Activated B cell treated with CpG ODN at 0.5 μM for 24 hours (primary cell): ENCODE measurements around the gene S100PBP. TPM values are rescaled to one million over a fixed set of nuclear protein-coding genes. Genes with fewer than 3 reads are reported as not detected.
A peak's percentile ranks its signal among the peaks of the same experiment; 100 is the strongest.

Experiments used
- ATAC-seq: fragments of 200-7000 bp; cut with Tn5 transposase; one replicate; pipeline ENCODE4 v1.10.0; 2021; ENCODE audit warnings: low read depth, mild to moderate bottlenecking, moderate library complexity
- CTCF ChIA-PET: fragments of 350-600 bp; sonication (Branson Sonifier 250); formaldehyde crosslinking; loops from one replicate; lab custom pipeline; 2021; ENCODE audit warnings: antibody characterized with exemption; lab: Charles Lee
- POLR2A ChIA-PET: fragments of 350-600 bp; sonication (Branson Sonifier 250); formaldehyde crosslinking; loops from one replicate; lab custom pipeline; 2021; ENCODE audit warnings: antibody characterized with exemption; lab: Charles Lee
- DNase-seq: peaks from one replicate; pipeline ENCODE4 v3.0.0; 2022
- H3K27ac Mint-ChIP-seq: one replicate; pipeline ENCODE4 v1.8.0; 2020; ENCODE audit warnings: mixed read lengths
- H3K27me3 Mint-ChIP-seq: one replicate; pipeline ENCODE4 v1.8.0; 2021; ENCODE audit warnings: mixed read lengths
- H3K36me3 Mint-ChIP-seq: one replicate; pipeline ENCODE4 v1.8.0; 2021; ENCODE audit warnings: low read depth, mixed read lengths
- H3K4me1 Mint-ChIP-seq: one replicate; pipeline ENCODE4 v1.8.0; 2021; ENCODE audit warnings: mixed read lengths
- H3K4me3 Mint-ChIP-seq: one replicate; pipeline ENCODE4 v1.8.0; 2020; ENCODE audit warnings: mild to moderate bottlenecking, mixed read lengths
- H3K9me3 Mint-ChIP-seq: one replicate; pipeline ENCODE4 v1.8.0; 2020; ENCODE audit warnings: mixed read lengths
- intact Hi-C: fragments of 100-400 bp; cut with micrococcal nuclease; formaldehyde crosslinking; loops from one replicate; pipeline ENCODE4 v1.15.1; 2024
- total RNA-seq: library from RNA; stranded (reverse); gene quantifications from 2 replicates; pipeline ENCODE4 v1.2.3, GENCODE V29; 2022
- TF ChIP-seq, protein P1 (sequence below): fragments of 200-600 bp; IDR thresholded peaks from one replicate; pipeline ENCODE4 v1.8.0; 2022; ENCODE audit warnings: antibody characterized with exemption, mild to moderate bottlenecking

Gene S100PBP
- total RNA-seq, 1 donor from 2014 or later: 50.5 TPM

DNA sequence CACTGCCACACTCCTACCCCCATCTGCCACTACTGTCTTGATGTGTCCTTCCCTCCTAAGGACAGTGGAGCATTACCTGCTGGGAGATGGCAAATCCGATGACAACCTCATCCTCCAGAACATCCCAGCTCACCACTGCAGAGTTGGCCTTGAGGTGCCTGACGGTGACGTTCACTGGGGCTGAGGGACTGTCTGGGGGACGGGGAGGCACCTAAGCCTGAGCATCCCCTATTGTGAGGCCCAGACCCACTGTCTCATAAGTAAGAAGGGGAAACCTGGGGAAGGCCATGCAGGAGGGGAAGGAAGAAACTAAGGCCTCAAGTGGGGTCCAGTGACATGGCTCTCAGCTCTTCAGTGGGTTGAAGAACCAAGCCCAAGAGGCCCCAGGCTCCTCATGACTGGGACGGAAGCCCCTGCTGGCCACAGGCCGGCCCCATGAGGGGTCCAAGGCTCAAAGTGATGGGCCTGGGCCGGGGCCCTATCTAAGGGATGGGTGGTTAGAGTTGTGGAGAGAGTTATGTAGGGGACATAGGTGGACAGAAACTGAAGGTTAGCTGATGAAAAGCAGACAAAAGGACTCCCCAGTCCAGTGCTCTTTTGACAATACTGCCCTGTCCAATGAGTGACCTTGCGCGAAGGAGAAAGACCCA, 51.5 kb downstream of the S100PBP start:
- ChIA-PET CTCF (no interaction called here), POLR2A (no interaction called here)
- H3K4me1 Mint-ChIP-seq: peaks cover 29% of the 10 kb centered on the region
- intact Hi-C loops: no loop called here
- H3K27ac Mint-ChIP-seq: no peak overlapping the region
- DNase-seq (no peak), ATAC-seq (no peak)
- H3K36me3 Mint-ChIP-seq: peaks cover 15% of the 10 kb centered on the region
- no peaks in the 10 kb centered on the region for H3K9me3 Mint-ChIP-seq
- H3K27me3 Mint-ChIP-seq: peaks cover 27% of the 10 kb centered on the region
- TF ChIP-seq, protein P1, sequence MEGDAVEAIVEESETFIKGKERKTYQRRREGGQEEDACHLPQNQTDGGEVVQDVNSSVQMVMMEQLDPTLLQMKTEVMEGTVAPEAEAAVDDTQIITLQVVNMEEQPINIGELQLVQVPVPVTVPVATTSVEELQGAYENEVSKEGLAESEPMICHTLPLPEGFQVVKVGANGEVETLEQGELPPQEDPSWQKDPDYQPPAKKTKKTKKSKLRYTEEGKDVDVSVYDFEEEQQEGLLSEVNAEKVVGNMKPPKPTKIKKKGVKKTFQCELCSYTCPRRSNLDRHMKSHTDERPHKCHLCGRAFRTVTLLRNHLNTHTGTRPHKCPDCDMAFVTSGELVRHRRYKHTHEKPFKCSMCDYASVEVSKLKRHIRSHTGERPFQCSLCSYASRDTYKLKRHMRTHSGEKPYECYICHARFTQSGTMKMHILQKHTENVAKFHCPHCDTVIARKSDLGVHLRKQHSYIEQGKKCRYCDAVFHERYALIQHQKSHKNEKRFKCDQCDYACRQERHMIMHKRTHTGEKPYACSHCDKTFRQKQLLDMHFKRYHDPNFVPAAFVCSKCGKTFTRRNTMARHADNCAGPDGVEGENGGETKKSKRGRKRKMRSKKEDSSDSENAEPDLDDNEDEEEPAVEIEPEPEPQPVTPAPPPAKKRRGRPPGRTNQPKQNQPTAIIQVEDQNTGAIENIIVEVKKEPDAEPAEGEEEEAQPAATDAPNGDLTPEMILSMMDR: no peak
- no peak overlapping the region for H3K4me3 Mint-ChIP-seq

DNA sequence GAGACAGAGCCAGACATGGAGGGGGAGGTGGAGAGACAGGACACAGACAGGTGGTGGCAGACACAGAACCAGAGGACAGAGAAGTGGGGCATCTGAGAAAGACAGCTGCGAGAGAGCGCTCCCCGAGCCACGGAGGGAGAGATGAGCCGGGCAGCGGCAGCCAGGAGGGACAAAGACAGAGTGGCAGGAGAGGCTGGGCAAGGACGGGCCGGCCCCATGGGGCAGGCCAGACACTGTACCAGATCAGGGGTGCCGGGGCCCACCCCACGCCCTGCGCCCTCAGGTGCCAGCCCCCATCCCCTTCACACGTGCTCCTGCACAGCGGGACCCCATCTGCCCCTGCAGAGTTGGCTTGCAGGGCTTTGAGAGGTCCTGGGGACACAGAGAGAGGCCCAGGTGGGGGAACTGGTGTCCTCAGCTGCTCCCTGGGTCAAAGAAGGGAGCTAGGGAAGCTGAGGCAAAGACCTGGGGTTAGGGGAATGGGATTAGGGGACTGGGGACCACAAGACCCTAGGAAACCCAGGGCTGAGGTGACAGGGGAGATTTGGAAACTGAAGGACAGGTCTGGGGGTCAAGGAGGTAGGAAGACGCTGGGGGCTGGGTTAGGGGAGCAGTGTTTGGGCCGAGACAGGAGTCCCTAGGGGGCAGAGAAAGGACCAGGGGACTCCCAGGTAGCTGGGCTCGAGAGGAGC, 52.6 kb downstream of the S100PBP start:
- POLR2A ChIA-PET: interaction anchor here (0.6 kb wide), 1 partner anchor 48 kb away, joined by 3 read pairs; no protein-coding TSS in a partner anchor
- intact Hi-C loops: loop anchor here (5.0 kb wide), 2 partner anchors 73 to 98 kb away; no protein-coding TSS in a partner anchor
- DNase-seq (no peak), ATAC-seq (no peak)
- Mint-ChIP-seq H3K4me1 (peaks cover 29% of the 10 kb centered on the region), H3K9me3 (no peaks in the 10 kb centered on the region), H3K27me3 (peaks cover 32% of the 10 kb centered on the region), H3K4me3 (peak overlapping the region; percentile 74), H3K36me3 (peaks cover 8% of the 10 kb centered on the region), H3K27ac (no peak overlapping the region)
- TF ChIP-seq, protein P1: no peak
- CTCF ChIA-PET: interaction anchor here (3.5 kb wide), 1 partner anchor 157 kb away, joined by 29 read pairs; no protein-coding TSS in a partner anchor

DNA sequence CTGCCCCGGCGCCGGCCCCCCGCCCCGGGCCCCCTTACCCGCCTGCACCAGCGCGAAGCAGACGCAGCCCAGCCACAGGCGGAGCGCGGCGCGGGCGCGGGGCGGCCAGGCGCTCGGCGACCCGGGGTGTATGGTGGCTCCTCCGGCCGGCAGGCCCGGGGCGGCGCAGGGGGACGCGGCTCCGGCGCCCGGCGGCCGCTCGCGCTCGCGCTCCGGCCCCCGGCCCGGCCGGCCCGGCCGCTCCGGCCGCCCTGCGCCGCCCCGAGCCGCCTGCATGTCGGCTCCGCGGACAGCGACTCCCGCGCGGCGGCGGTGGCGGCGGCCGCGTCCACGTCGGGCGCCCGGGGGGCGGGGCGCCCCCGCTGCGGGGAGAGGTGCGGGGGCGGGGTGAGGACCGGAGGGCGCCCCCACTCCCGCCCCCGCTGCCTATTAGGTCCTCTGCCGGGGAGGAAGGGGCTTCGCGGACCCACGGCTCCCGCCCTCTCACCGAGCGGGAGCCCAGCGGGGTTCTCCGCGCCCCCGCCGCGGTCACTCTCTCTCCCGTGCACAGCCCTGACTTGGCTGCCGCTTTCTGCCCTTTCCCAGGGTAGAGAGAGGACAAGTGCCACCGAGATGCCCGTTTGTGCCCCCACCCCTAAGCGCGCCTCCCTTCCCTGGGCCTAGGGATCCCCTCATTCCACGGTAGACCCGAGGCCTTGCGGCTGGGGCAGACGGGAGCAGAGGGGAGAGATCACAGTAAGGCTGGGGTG, 53.3 kb downstream of the S100PBP start, which contains the start of gene FNDC5:
Gene FNDC5 (minus strand): TSS at position 298 of the 749 bp plus-strand sequence.
- no peak for ATAC-seq
- Mint-ChIP-seq H3K27me3 (peaks cover 37% of the 10 kb centered on the region), H3K27ac (no peak within 1 kb of the TSS), H3K9me3 (no peaks in the 10 kb centered on the region), H3K36me3 (peaks cover 8% of the 10 kb centered on the region), H3K4me1 (peaks cover 34% of the 10 kb centered on the region), H3K4me3 (peak within 1 kb of the TSS; percentile 75)
- no peak for DNase-seq
- TF ChIP-seq, protein P1: no peak
- intact Hi-C loops: loop anchor here (5.0 kb wide), 2 partner anchors 73 to 98 kb away; no protein-coding TSS in a partner anchor
- ChIA-PET CTCF (interaction anchor here (1.0 to 3.5 kb wide), 4 partner anchors 136 to 351 kb away, joined by 3 to 29 read pairs (median 4); no protein-coding TSS in a partner anchor), POLR2A (no interaction called here)

DNA sequence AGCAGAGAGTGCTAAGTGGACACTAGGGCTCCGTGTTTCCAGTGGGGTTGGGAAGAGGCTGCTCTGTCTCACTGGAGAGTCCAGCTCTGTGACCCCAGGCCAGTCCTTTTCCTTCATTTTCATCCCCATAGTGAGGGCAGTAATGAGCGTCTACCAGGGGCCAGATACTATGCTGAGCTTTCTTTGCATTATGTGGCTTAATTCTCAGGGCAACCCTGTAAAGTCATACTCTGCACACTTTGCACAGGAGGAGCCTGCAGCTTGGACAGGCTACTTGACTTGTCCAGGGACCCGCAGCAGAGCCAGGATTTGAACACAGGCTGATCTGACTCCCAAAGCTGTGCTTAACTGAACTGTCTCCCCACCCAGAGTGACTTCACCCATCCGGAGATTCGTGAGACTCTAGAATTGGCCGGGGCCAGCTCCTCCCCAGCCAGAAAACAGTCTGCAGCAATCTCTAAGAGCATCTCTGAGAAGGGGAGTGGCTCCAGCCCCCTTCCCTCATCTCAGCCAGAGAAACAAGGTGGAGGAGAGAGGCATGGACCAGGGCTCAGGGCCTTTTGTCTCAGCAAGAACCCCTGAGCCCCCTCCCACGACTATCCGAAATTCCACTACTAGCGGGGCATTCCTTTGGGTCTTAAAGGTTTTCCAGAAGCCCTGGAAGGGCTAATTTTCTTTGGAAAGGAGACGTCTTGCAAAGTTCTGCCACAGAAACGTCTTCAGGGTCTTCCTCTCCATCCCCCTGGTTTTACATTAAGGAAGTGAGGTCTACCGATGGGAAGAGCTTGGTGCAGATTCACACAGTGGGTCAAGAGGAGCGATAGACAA, 54.1 kb downstream of the S100PBP start:
- Mint-ChIP-seq H3K36me3 (peaks cover 3% of the 10 kb centered on the region), H3K4me1 (peaks cover 36% of the 10 kb centered on the region), H3K9me3 (no peaks in the 10 kb centered on the region), H3K27ac (no peak overlapping the region), H3K4me3 (peak overlapping the region; percentile 75), H3K27me3 (peaks cover 39% of the 10 kb centered on the region)
- ChIA-PET POLR2A (interaction anchor here (0.6 to 1.2 kb wide), 2 partner anchors 21 to 26 kb away, joined by 3 to 4 read pairs; no protein-coding TSS in a partner anchor), CTCF (interaction anchor here (0.9 to 3.5 kb wide), 13 partner anchors 8 to 352 kb away, joined by 3 to 29 read pairs (median 4); no protein-coding TSS in a partner anchor)
- intact Hi-C loops: loop anchor here (1.0 to 5.0 kb wide), 6 partner anchors 55 to 470 kb away; partner anchors contain the start of genes S100PBP and YARS1
- DNase-seq (no peak), ATAC-seq (no peak)
- TF ChIP-seq, protein P1: no peak
